HG03558 (cell line): ENCODE data around the gene PROK2.

Source experiments
- ATAC-seq: cut with Tn5 transposase; IDR thresholded peaks from one replicate; pipeline ENCODE4 v1.9.1; 2021; ENCODE audit warnings: moderate number of reproducible peaks; ENCODE audit not compliant: unreplicated experiment; ENCODE audit errors: extremely low read depth

Gene PROK2

GRCh38 chr3:71751602-71752001, 33.3 kb downstream of the PROK2 start:
- no peak for ATAC-seq

GRCh38 chr3:71744738-71745137, 40.2 kb downstream of the PROK2 start:
- no peak for ATAC-seq

DNA sequence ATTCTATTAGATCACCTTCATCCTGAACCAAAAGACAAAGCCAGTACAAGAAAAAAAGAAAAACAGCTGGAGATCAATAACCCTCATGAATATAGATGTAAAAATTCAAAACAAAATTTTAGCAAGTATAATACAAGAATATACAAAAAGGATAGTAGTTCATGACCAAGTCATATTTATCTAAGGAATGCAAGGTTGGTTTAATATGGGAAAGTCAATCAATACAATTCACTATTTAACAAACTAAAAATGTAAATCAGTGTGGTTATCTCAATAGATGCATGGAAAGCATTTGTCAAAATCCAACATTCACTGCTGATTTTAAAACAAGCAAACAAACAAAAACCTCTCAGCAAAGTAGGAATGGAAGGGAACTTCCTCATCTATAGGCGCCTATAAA, 42.3 kb downstream of the PROK2 start:
- ATAC-seq, result no peak

GRCh38 chr3:71734881-71735280, 50.1 kb downstream of the PROK2 start:
- no peak for ATAC-seq

- ATAC-seq, result no peak
These were observed 51.6 kb downstream of the PROK2 start for GRCh38 chr3:71733319-71733718.

DNA sequence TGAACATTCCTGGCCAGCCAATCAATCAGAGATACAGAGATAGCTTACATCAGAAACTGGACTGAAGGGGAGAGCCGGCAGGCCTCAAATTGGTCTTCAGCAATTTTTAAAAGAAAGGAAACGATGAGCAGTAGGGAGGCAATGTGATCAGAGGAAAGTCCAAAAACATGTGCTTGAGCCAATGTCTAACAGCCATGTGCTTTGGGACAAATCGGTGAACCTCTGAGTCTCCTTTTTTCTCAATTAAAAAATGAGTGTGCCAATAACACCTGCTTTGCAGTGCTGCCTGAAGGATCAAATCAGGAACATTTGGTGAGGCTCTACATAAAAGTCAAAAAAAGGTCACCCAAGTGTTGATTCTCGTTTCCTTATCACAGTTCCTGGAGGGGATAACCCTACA, 52.3 kb downstream of the PROK2 start:
- ATAC-seq, result no peak

DNA sequence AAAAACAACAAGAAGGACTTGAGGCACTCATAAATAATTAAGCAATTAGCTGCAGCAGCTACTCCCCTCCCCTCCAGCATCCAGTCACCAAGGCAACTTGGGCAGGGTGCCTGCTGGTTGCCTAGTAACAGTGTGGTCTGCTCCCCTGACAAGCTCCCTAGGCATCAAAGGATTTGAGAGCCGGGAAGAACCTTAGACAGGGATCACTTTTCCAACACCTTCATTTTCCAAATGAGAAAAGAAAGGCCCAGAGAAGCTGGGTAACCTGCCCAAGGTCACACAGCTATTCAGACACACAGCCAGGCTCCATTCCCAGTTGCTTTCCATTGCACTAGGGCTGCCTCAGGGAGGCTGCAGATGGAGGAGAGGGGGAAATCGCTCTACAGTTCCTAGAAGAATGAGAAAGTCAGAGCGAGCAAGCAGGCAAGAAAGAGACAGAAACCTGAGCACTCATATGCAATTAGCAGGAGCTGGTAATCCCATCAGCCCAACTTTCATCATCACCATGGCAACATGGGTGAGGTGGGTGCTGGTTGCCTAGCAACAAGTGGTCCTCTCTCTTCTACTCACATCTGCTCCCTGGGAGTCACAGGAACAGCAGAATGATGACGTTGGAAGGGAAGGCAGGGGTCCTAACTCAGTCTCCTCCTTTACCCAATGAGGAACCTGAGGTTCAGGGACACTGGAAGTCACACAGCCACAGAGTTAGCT, 56.2 kb downstream of the PROK2 start:
- ATAC-seq, result no peak

GRCh38 chr3:71726146-71726545, 58.8 kb downstream of the PROK2 start:
- no peak for ATAC-seq

DNA sequence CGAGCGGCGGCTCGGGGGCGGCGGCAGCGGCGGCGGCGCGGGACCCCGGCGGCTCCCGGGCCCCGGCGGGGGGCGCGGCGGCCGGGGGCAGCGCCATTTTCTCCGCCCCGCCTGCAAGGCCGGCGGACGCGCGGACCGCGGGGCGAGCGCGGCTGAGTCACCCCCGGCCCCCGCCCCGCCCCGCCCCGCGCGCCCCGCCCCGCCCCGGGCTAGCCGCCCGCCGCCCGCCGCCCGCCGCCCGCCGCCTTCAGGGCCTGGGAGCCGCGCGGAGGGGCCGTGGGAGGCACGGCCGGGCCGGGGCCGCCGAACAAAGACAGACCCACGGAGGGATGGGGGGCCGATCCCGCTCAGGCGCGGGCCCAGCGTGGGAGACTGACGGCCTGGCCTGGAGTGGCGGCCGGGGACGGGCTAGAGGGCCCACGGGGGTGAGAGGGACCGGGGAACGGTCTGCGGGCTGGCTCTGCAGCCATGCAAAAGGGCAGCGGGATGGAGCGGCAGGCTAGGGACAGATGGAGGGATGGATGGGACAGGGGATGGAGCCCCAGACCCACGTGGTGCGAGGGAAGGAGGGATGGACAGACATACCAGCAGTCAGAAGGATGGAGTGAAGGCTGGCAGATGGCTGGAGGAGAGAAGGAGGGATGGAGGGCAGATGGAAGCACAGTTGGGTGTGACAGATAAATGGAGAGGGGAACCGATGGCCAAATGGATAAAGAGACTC, 59.5 kb downstream of the PROK2 start, which contains the start of gene EIF4E3:
TSS of gene EIF4E3 (minus strand) at position 132 of the 721 bp plus-strand sequence. CDS start at position 97, 35 bp downstream.
- ATAC-seq, result no peak

- ATAC-seq, result no peak
These were observed 60.2 kb downstream of the PROK2 start for GRCh38 chr3:71724584-71725270.

DNA sequence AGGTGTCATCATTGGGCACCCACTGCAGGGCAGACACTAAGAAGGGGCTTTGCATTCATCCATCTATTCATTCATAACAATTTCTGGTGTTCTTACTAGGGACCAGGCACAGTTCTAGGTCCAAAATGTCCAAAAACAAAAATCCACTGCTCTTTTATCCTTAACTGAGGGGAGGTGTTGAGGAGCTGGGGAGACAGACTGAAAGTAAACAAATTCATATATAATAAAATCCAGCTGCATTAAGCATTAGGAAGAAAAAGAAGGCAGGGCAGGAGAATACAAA, 60.8 kb downstream of the PROK2 start:
- no peak for ATAC-seq

DNA sequence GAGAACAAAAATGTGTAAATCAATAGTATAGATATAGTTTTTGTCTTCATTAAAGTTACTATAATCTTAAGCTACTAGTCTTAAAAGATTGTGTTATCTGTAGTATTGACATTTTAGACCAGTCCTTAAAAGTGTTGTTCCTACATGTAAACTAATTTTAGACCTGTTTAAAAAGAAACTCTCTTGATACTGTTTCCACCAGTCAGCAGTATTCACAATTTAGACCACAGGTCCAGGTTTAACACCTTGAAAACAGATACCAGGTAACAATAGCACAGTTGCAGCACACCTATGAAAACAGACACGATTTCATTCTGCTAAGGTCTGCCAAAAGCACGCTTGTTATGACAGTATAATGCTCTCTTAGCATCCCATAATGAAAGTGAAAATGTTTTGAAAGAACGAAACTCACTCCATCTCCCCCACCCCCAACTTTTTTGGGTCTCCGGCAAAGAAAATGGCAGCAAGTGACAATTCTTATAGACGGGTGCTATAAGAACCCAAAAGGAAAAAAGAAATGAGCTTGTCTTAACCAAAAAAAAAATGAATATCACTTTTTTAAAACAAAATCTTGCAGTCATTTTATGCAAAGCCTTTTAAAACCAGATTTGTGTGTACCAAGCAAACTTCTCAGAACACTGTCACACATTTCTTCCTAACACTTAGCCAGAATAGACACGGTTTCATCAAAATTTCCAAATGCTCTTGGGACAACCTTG, 61.3 kb downstream of the PROK2 start:
- no peak for ATAC-seq

DNA sequence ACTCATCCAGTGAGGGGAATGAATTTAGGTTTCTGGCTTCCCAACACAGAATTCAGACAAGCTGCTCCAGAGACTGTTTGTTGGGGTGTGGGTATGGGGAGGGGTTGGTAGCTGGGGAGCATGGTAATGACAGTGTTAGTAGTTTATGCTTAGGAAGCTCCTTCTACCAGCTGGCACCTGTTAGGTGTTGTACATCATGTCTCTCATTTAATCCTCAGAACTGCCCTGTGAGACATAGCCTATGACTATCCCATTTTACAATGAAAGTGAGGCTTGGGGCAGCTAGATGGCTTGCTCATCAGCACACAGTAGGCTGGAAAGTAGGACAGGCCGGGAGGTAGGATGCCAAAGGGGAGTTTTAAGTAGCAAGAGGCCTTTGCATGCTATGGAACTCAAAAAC, 62.3 kb downstream of the PROK2 start:
- ATAC-seq, result no peak
